GM12878 (cell line): Measurements from ENCODE around the gene MAP2K2. TPM values are rescaled to one million over a fixed set of nuclear protein-coding genes. Genes with fewer than 3 reads are reported as not detected.
A peak's percentile ranks its signal among the peaks of the same experiment; 100 is the strongest.

ENCODE experiments used
- ATF7 ChIP-seq: fragments of 450-650 bp; IDR thresholded peaks from 2 replicates; pipeline ENCODE4 v1.6.1; 2016; ENCODE audit warnings: low read depth, mild to moderate bottlenecking
- CBX3 ChIP-seq: fragments of 200-600 bp; sonication (generic); IDR thresholded peaks from 2 replicates; pipeline ENCODE4 v1.6.1; 2016; ENCODE audit warnings: low read depth, borderline replicate concordance
- CEBPB ChIP-seq, 2 experiments: fragments of 150-350 bp in 1 of 2; IDR thresholded peaks; 2 replicates each; pipeline ENCODE4 v1.6.1; 2012 to 2014; ENCODE audit warnings: low read depth in 2 of 2, low read length in 2 of 2, borderline replicate concordance in 1 of 2, inconsistent platforms in 1 of 2
- CREM ChIP-seq: IDR thresholded peaks from 2 replicates; pipeline ENCODE4 v1.6.1; 2014; ENCODE audit warnings: antibody characterized with exemption, low read depth
- ETV6 ChIP-seq, 2 experiments: fragments of 450-650 bp in 1 of 2; IDR thresholded peaks in 1 of 2; conservative IDR thresholded peaks in 1 of 2; 2 replicates each; pipeline ENCODE4 v1.6.1; 2014; ENCODE audit warnings: antibody characterized with exemption in 1 of 2, borderline replicate concordance in 1 of 2, low read depth in 1 of 2, mild to moderate bottlenecking in 1 of 2, moderate library complexity in 1 of 2
- EZH2 ChIP-seq: IDR thresholded peaks from 2 replicates; pipeline ENCODE4 v1.6.1; 2012; ENCODE audit warnings: low read depth, mild to moderate bottlenecking, control low read depth, inconsistent platforms, low read length, borderline replicate concordance; ENCODE audit not compliant: control insufficient read depth
- FOS ChIP-seq: IDR thresholded peaks from 3 replicates; pipeline ENCODE4 v1.6.1; 2011; ENCODE audit warnings: borderline replicate concordance; ENCODE audit not compliant: insufficient read length; ENCODE audit errors: extremely low read depth
- FOXK2 ChIP-seq: fragments of 450-650 bp; IDR thresholded peaks from 2 replicates; pipeline ENCODE4 v1.6.1; 2017; ENCODE audit warnings: mild to moderate bottlenecking, moderate library complexity
- GABPA ChIP-seq: IDR thresholded peaks from 2 replicates; pipeline ENCODE4 v1.6.1; 2014; ENCODE audit warnings: antibody characterized with exemption, low read depth, mild to moderate bottlenecking, inconsistent platforms
- HCFC1 ChIP-seq: fragments of 150-350 bp; IDR thresholded peaks from 2 replicates; pipeline ENCODE4 v1.6.1; 2014; ENCODE audit warnings: low read length
- MYB ChIP-seq: fragments of 150-350 bp; IDR thresholded peaks from 2 replicates; pipeline ENCODE4 v1.6.1; 2014; ENCODE audit warnings: mild to moderate bottlenecking, low read depth, low read length, borderline replicate concordance
- PAX5 ChIP-seq: IDR thresholded peaks from 2 replicates; pipeline ENCODE4 v1.6.1; 2011; ENCODE audit warnings: low read depth, low read length, borderline replicate concordance
- RAD21 ChIP-seq: IDR thresholded peaks from 2 replicates; pipeline ENCODE4 v1.6.1; 2011; ENCODE audit warnings: mild to moderate bottlenecking, low read depth, low read length, moderate library complexity; ENCODE audit not compliant: insufficient read depth
- RAD51 ChIP-seq: fragments of 450-650 bp; IDR thresholded peaks from 2 replicates; pipeline ENCODE4 v1.6.1; 2016; ENCODE audit warnings: moderate library complexity, mild to moderate bottlenecking, inconsistent platforms
- RB1 ChIP-seq: fragments of 450-650 bp; formaldehyde crosslinking; IDR thresholded peaks from 2 replicates; pipeline ENCODE4 v1.6.1; 2017; ENCODE audit warnings: mild to moderate bottlenecking, borderline replicate concordance
- SIN3A ChIP-seq: IDR thresholded peaks from 2 replicates; pipeline ENCODE4 v1.6.1; 2012; ENCODE audit warnings: low read depth, low read length, improper control_type of control experiment
- SIX5 ChIP-seq: IDR thresholded peaks from 2 replicates; pipeline ENCODE4 v1.6.1; 2011; ENCODE audit warnings: mild to moderate bottlenecking, low read depth, low read length, moderate library complexity; ENCODE audit not compliant: severe bottlenecking
- SMAD1 ChIP-seq: fragments of 450-650 bp; IDR thresholded peaks from 2 replicates; pipeline ENCODE4 v1.6.1; 2018; ENCODE audit warnings: mild to moderate bottlenecking, low read depth; ENCODE audit not compliant: partially characterized antibody
- TBL1XR1 ChIP-seq: IDR thresholded peaks from 2 replicates; pipeline ENCODE4 v1.6.1; 2012; ENCODE audit warnings: low read depth, low read length, improper control_type of control experiment
- TCF3 ChIP-seq: IDR thresholded peaks from 2 replicates; pipeline ENCODE4 v1.6.1; 2012; ENCODE audit warnings: low read depth, mild to moderate bottlenecking, low read length, borderline replicate concordance; ENCODE audit not compliant: insufficient read depth
- YY1 ChIP-seq: IDR thresholded peaks from 2 replicates; pipeline ENCODE4 v1.6.1; 2011; ENCODE audit warnings: low read depth, mild to moderate bottlenecking, low read length
- ZNF274 ChIP-seq: IDR thresholded peaks from one replicate; pipeline ENCODE4 v1.8.0; 2011; ENCODE audit not compliant: insufficient read length, insufficient read depth
- polyA plus RNA-seq, 11 experiments: library from polyadenylated mRNA; depleted of rRNA in 4 of 11; unstranded in 6 of 11; stranded (reverse) in 5 of 11; fragments of >200 nt; fragmentation: Nextera tagmentation in 4 of 11; fragmentation: Illumina TruSeq in 1 of 11; extraction: Ambion mirVana in 4 of 11; extraction: Trizol in 1 of 11; gene quantifications; 1 replicate in 1 of 11; 2 replicates in 10 of 11; pipeline versions ENCODE4 v1.2.1 to v1.2.3, GENCODE V29; 2011 to 2016; ENCODE audit warnings: inconsistent platforms in 2 of 11, missing spikeins in 2 of 11, low read depth in 1 of 11
- total RNA-seq, 4 experiments: library from RNA; depleted of rRNA in 3 of 4; stranded (reverse); fragments of >200 nt in 3 of 4; fragmentation: Illumina TruSeq in 1 of 4; extraction: Trizol in 1 of 4; gene quantifications; 2 replicates each; pipeline versions ENCODE4 v1.2.1 to v1.2.3, GENCODE V29; 2013 to 2021
- TF ChIP-seq, protein P1 (sequence below): fragments of 450-650 bp; IDR thresholded peaks from 2 replicates; pipeline ENCODE4 v1.6.1; 2017; ENCODE audit warnings: low read depth, mild to moderate bottlenecking, moderate library complexity
- TF ChIP-seq, protein P2 (sequence below): IDR thresholded peaks from 2 replicates; pipeline ENCODE4 v1.6.1; 2011; ENCODE audit warnings: borderline replicate concordance, low read depth, mild to moderate bottlenecking, moderate library complexity, low read length; ENCODE audit not compliant: insufficient read depth, poor library complexity, severe bottlenecking
- TF ChIP-seq, protein P3 (sequence below): fragments of 450-650 bp; IDR thresholded peaks from 2 replicates; pipeline ENCODE4 v1.6.1; 2014; ENCODE audit warnings: mild to moderate bottlenecking

Gene MAP2K2
- total and polyA plus RNA-seq, 10 of the 15 experiments (the other 5 are each of a cell fraction or from before 2014, with no cell fraction given) = 1.00 to 210 (median 53.5) TPM

DNA sequence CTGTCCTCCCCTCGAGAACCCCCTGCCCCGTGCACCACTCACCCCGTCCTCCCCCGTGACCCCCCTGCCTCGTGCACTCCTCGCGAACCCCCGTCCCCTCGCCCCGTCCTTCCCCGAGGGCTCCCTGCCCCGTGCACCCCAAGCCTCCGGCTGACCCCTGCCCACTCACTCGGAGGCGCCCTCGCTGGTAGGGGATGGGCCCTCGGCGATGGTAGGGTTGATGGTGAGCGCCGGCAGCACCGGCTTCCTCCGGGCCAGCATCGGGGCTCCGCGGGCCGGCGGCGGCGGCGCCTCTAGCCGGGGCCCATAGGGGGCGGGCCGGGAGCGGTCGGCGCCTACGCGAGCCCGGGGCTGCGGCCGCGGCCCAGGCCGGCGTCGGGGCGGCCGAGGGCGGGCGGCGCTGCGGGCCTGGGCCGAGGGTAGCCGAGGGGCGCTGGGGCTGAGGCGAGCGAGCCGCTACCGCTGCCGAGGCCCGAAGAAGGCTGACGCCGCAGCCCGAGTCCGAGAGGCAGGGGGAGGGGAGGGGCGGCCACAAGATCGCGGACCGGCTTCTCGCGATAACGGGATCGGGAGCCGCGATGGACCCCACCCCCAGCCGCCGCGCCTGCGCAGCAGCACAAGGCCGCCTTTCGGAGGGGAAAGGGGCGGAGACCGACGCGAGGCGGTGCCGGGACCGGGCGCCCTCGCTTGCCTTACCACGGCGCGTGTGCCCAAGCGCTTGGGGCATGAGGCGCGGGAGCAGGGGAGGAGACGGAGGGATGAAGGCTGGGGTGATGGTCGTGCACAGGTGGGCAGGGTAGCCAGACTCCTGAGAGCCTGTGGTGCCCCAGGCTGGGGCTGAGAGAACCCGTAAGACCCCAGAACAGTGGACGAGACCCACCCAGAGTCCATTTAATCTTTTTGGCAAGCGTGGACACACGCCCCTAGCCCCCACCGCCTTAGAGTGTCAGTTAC, at the start of gene MAP2K2 (continued):
- TF ChIP-seq MYB (no peak), RAD51 (no peak), FOS (no peak), ZNF274 (no peak), SIX5 (peak; percentile 37), ETV6 (conservative IDR thresholded peaks at IDR 0.05 in 1 of 2, IDR thresholded peaks at IDR 0.05 in 1 of 2; ENCODE audit: borderline replicate concordance in 1 of 2, low read depth in 1 of 2) (no peak), SMAD1 (no peak), TBL1XR1 (peak; percentile 16; the same call in 1 of the 2 replicates), GABPA (no peak), TCF3 (no peak), FOXK2 (no peak), CEBPB (IDR thresholded peaks at IDR 0.05; ENCODE audit: borderline replicate concordance in 1 of 2, low read depth in 2 of 2, low read length in 2 of 2) (0 out of 4 replicates have a peak, but pooled peaks of 1 of the 2 experiments have one; percentile 6), CREM (no peak; the same call in 1 of the 2 replicates), ATF7 (no peak), SIN3A (peak; percentile 41; the same call in 1 of the 2 replicates), YY1 (0 out of 2 replicates have a peak, but pooled peaks have one; percentile 62), EZH2 (no peak), HCFC1 (peak; percentile 55), PAX5 (no peak), RB1 (peak; percentile 28; the same call in 1 of the 2 replicates), CBX3 (no peak), RAD21 (no peak)
- TF ChIP-seq, protein P1, sequence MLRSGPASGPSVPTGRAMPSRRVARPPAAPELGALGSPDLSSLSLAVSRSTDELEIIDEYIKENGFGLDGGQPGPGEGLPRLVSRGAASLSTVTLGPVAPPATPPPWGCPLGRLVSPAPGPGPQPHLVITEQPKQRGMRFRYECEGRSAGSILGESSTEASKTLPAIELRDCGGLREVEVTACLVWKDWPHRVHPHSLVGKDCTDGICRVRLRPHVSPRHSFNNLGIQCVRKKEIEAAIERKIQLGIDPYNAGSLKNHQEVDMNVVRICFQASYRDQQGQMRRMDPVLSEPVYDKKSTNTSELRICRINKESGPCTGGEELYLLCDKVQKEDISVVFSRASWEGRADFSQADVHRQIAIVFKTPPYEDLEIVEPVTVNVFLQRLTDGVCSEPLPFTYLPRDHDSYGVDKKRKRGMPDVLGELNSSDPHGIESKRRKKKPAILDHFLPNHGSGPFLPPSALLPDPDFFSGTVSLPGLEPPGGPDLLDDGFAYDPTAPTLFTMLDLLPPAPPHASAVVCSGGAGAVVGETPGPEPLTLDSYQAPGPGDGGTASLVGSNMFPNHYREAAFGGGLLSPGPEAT = no peak
- TF ChIP-seq, protein P2, sequence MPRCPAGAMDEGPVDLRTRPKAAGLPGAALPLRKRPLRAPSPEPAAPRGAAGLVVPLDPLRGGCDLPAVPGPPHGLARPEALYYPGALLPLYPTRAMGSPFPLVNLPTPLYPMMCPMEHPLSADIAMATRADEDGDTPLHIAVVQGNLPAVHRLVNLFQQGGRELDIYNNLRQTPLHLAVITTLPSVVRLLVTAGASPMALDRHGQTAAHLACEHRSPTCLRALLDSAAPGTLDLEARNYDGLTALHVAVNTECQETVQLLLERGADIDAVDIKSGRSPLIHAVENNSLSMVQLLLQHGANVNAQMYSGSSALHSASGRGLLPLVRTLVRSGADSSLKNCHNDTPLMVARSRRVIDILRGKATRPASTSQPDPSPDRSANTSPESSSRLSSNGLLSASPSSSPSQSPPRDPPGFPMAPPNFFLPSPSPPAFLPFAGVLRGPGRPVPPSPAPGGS = no peak
- TF ChIP-seq, protein P3, sequence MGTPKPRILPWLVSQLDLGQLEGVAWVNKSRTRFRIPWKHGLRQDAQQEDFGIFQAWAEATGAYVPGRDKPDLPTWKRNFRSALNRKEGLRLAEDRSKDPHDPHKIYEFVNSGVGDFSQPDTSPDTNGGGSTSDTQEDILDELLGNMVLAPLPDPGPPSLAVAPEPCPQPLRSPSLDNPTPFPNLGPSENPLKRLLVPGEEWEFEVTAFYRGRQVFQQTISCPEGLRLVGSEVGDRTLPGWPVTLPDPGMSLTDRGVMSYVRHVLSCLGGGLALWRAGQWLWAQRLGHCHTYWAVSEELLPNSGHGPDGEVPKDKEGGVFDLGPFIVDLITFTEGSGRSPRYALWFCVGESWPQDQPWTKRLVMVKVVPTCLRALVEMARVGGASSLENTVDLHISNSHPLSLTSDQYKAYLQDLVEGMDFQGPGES = no peak
